HL-60 (cell line): ENCODE data around the gene LRRC61.

Source experiments
- DNase-seq, 2 experiments: peaks; one replicate each; pipeline ENCODE4 v3.0.0-alpha.2; 2010 to 2020; ENCODE audit warnings: low read depth in 1 of 2, low spot score in 1 of 2
- H3K27ac ChIP-seq: fragments of 250-450 bp; sonication (Bioruptor Pico); replicated peaks from 2 replicates; pipeline ENCODE4 v1.5.1; 2020; ENCODE audit warnings: mild to moderate bottlenecking, moderate library complexity
- H3K27me3 ChIP-seq: fragments of 250-450 bp; sonication (Bioruptor Pico); 2 replicates; pipeline ENCODE4 v1.5.1; 2021; ENCODE audit warnings: mild to moderate bottlenecking, moderate library complexity; ENCODE audit not compliant: insufficient read depth, poor library complexity, severe bottlenecking
- H3K4me3 ChIP-seq: replicated peaks from 2 replicates; pipeline ENCODE4 v1.5.1; 2011; ENCODE audit warnings: mild to moderate bottlenecking, control low read depth, low read length; ENCODE audit not compliant: insufficient read depth
- GABPA ChIP-seq: IDR thresholded peaks from 2 replicates; pipeline ENCODE4 v1.6.1; 2012; ENCODE audit warnings: low read depth
- POLR2AphosphoS5 ChIP-seq: IDR thresholded peaks from 2 replicates; pipeline ENCODE4 v1.6.1; 2012; ENCODE audit warnings: low read depth
- SPI1 ChIP-seq: IDR thresholded peaks from 2 replicates; pipeline ENCODE4 v1.6.1; 2012; ENCODE audit warnings: low read depth, mild to moderate bottlenecking, borderline replicate concordance
- TF ChIP-seq, protein P1 (sequence below): IDR thresholded peaks from one replicate; pipeline ENCODE4 v1.5.1; 2011; ENCODE audit warnings: low read length, control low read depth, inconsistent platforms; ENCODE audit not compliant: insufficient read depth
- TF ChIP-seq, protein P2 (sequence below): IDR thresholded peaks from 2 replicates; pipeline ENCODE4 v1.6.1; 2012; ENCODE audit warnings: low read depth; ENCODE audit not compliant: insufficient replicate concordance

LRRC61 gene

DNA sequence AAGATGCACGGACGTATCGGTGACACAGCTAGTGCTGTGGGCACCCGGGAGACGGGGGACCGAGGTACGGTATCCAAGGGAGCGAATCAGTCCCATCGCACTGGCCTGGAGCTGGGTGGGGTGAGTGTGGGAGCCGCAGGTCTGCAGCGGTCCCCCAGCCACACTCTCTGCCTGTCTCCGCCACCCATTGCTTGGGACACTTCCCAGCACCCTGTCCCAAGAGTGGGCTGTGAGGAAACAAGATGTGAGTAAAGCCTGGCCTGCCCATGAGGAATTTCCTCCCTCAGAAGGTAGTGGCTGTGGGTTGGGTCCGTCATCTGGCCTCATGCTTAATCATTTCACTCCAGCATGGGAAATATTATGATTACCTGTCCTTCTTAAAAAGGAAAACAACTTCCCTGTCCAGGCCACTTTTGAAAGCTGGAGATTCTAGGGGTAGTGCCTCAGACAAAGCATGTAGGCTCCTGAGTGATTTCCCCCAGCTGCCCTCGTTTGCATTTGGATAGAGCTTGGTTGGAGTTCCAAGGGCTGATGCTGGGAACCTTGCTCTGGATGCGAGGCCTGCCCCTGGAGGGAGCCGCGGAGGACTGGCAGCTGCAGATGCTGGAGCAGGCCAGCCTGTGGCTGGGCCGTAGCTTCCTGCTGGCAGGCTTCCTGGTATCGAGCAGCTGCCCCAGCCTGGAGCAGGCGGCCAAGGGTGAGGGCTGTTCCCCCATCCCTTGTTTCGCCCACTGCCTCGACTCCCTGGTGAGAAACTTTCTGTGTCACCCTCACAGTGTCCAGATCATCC is 6.4 kb downstream of the LRRC61 start:
- Histone ChIP-seq H3K4me3 (no peak overlapping the region), H3K27me3 (no peaks in the 10 kb centered on the region), H3K27ac (no peak overlapping the region)
- no peak for DNase-seq
- TF ChIP-seq POLR2AphosphoS5 (no peak), SPI1 (no peak), GABPA (no peak)
- TF ChIP-seq, protein P1, sequence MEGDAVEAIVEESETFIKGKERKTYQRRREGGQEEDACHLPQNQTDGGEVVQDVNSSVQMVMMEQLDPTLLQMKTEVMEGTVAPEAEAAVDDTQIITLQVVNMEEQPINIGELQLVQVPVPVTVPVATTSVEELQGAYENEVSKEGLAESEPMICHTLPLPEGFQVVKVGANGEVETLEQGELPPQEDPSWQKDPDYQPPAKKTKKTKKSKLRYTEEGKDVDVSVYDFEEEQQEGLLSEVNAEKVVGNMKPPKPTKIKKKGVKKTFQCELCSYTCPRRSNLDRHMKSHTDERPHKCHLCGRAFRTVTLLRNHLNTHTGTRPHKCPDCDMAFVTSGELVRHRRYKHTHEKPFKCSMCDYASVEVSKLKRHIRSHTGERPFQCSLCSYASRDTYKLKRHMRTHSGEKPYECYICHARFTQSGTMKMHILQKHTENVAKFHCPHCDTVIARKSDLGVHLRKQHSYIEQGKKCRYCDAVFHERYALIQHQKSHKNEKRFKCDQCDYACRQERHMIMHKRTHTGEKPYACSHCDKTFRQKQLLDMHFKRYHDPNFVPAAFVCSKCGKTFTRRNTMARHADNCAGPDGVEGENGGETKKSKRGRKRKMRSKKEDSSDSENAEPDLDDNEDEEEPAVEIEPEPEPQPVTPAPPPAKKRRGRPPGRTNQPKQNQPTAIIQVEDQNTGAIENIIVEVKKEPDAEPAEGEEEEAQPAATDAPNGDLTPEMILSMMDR: no peak
- TF ChIP-seq, protein P2, sequence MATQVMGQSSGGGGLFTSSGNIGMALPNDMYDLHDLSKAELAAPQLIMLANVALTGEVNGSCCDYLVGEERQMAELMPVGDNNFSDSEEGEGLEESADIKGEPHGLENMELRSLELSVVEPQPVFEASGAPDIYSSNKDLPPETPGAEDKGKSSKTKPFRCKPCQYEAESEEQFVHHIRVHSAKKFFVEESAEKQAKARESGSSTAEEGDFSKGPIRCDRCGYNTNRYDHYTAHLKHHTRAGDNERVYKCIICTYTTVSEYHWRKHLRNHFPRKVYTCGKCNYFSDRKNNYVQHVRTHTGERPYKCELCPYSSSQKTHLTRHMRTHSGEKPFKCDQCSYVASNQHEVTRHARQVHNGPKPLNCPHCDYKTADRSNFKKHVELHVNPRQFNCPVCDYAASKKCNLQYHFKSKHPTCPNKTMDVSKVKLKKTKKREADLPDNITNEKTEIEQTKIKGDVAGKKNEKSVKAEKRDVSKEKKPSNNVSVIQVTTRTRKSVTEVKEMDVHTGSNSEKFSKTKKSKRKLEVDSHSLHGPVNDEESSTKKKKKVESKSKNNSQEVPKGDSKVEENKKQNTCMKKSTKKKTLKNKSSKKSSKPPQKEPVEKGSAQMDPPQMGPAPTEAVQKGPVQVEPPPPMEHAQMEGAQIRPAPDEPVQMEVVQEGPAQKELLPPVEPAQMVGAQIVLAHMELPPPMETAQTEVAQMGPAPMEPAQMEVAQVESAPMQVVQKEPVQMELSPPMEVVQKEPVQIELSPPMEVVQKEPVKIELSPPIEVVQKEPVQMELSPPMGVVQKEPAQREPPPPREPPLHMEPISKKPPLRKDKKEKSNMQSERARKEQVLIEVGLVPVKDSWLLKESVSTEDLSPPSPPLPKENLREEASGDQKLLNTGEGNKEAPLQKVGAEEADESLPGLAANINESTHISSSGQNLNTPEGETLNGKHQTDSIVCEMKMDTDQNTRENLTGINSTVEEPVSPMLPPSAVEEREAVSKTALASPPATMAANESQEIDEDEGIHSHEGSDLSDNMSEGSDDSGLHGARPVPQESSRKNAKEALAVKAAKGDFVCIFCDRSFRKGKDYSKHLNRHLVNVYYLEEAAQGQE: no peak

DNA sequence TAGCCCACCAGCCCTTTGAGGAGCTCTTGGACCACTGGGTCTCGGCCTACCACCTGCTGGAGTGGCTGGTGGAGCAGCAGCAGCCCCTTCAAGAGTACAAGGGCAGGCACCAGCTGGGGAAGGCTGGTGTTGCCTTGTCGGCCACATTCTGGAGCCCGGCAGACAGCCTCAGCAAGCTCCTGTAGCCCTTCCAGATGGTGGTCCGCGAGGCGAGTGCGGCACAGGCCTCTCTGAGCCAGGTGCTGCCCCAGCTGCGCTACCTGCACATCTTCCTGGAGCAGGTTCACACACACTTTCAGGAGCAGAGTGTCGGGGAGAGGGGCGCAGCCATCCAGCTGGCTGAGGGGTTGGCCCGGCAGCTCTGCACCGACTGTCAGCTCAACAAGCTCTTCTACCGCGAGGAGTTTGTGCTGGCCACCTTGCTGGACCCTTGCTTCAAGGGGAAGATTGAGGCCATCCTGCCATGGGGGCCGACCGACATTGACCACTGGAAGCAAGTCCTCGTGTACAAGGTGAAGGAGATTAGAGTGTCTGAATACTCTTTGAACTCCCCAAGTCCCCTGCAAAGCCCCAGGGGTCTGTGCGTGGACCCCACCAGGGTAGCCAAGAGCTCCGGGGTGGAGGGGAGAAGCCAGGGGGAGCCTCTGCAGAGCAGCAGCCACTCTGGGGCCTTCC is 7.2 kb downstream of the LRRC61 start:
- Histone ChIP-seq H3K27me3 (no peaks in the 10 kb centered on the region), H3K4me3 (no peak overlapping the region), H3K27ac (no peak overlapping the region)
- TF ChIP-seq, protein P2: no peak
- TF ChIP-seq, protein P1: no peak
- TF ChIP-seq GABPA: no peak
- no peak for TF ChIP-seq SPI1
- no peak for TF ChIP-seq POLR2AphosphoS5
- no peak for DNase-seq

DNA sequence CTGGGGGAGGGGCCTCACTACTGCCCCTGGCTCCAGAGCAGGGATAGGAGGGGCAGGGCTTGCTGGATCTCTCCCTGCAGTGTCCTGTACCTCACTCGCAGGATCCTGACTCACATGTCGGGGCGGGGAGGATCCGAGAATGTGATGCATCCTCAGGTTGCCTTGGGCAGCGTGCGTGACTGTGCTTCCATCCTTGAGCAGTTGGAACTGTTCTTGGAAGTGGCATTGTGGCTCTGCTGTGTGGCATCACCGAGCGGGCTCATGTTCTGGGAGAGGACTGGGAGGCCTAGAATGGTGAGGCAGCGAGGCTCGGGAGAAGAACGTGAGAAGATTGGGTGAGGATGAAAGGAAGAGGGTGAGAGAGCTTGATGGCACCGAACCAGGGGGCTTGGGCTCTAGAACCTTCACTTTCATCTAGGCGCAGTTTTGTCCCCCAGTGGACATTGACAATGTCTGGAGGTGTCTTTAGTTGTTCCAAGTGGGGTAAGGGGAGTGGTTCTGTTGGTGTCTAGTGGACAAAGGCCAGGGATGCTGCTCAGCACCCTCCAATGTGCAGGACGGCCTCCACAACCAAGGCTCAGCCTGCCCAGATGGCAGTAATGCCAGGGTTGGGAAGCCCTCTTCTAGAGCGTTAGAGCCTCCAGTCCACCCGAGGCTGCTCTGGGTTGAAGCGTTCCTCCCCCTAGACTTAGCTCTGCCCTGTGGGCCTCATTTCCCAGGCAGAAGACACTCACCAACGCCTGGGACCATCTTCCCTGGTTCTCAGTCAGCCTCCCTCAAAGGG is 9.9 kb downstream of the LRRC61 start:
- H3K4me3 ChIP-seq: no peak overlapping the region
- no peak overlapping the region for H3K27ac ChIP-seq
- TF ChIP-seq GABPA: no peak
- DNase-seq: no peak
- H3K27me3 ChIP-seq: no peaks in the 10 kb centered on the region

DNA sequence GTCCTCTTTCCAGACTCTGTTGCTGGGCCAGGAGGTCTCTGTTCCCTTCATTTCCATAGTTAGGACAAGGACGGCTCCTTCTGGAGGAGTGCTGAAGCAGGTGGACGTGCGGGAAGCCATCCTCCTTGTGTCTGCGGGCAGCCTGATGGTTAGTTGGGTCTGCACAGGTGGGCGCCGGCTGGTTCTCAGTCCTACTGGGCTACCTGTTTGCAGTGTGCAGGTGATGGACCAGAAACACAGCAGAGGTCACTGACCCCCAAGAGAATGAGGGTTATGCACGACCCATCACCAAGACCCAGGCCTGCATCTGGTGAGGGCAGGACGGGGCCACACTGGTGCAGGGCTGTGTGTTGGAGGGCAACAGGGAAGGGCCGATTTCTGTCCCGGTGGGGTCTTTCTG is 10.5 kb downstream of the LRRC61 start:
- no peaks in the 10 kb centered on the region for H3K27me3 ChIP-seq
- H3K27ac ChIP-seq: no peak overlapping the region
- H3K4me3 ChIP-seq: no peak overlapping the region
- no peak for TF ChIP-seq GABPA
- no peak for TF ChIP-seq SPI1
- TF ChIP-seq, protein P1: no peak
- TF ChIP-seq POLR2AphosphoS5: no peak
- TF ChIP-seq, protein P2: no peak
- no peak for DNase-seq
